DOHH2 (cell line): ENCODE results near the gene MYB.

ENCODE experiments used
- H3F3A ChIP-seq: fragments of 200-600 bp; sonication (generic), shearing (Covaris generic); 2 replicates; pipeline ENCODE4 v1.6.0; 2016; ENCODE audit warnings: antibody characterized with exemption, mild to moderate bottlenecking; ENCODE audit not compliant: control insufficient read depth, insufficient read depth
- H3K27ac ChIP-seq: fragments of 200-600 bp; sonication (generic); 2 replicates; pipeline ENCODE4 v1.5.1; 2014; ENCODE audit warnings: low read depth, mild to moderate bottlenecking, low read length, moderate library complexity
- H3K27me3 ChIP-seq: fragments of 200-600 bp; sonication (generic); 2 replicates; pipeline ENCODE4 v1.6.1; 2014; ENCODE audit warnings: mild to moderate bottlenecking, low read length, mixed read lengths; ENCODE audit not compliant: control insufficient read depth
- H3K36me3 ChIP-seq: fragments of 200-600 bp; sonication (generic); 2 replicates; pipeline ENCODE4 v1.6.1; 2014; ENCODE audit warnings: mild to moderate bottlenecking, low read length, moderate library complexity, mixed read lengths; ENCODE audit not compliant: control insufficient read depth
- H3K4me1 ChIP-seq: fragments of 200-600 bp; sonication (generic); 2 replicates; pipeline ENCODE4 v1.6.1; 2014; ENCODE audit warnings: mild to moderate bottlenecking, low read length, mixed read lengths; ENCODE audit not compliant: control insufficient read depth
- H3K4me2 ChIP-seq: fragments of 200-600 bp; sonication (generic); 2 replicates; pipeline ENCODE4 v1.6.0; 2014; ENCODE audit warnings: mild to moderate bottlenecking, low read length, moderate library complexity
- H3K4me3 ChIP-seq: fragments of 200-600 bp; sonication (generic); 2 replicates; pipeline ENCODE4 v1.5.1; 2014; ENCODE audit warnings: mild to moderate bottlenecking, low read length, mixed read lengths
- H3K79me2 ChIP-seq: fragments of 200-600 bp; sonication (generic); 2 replicates; pipeline ENCODE4 v1.6.1; 2014; ENCODE audit warnings: mild to moderate bottlenecking, low read length, mixed read lengths; ENCODE audit not compliant: control insufficient read depth
- H3K9me2 ChIP-seq: fragments of 200-600 bp; sonication (generic); replicated peaks from 2 replicates; pipeline ENCODE4 v1.6.1; 2014; ENCODE audit warnings: mild to moderate bottlenecking, low read length, mixed read lengths; ENCODE audit not compliant: control insufficient read depth
- H3K9me3 ChIP-seq: fragments of 200-600 bp; sonication (generic); 2 replicates; pipeline ENCODE4 v1.6.1; 2014; ENCODE audit warnings: antibody characterized with exemption, low read length, mixed read lengths; ENCODE audit not compliant: control insufficient read depth, insufficient read depth
- H4K20me1 ChIP-seq: fragments of 200-600 bp; sonication (generic); 2 replicates; pipeline ENCODE4 v1.6.0; 2014; ENCODE audit warnings: low read depth, mild to moderate bottlenecking, antibody characterized with exemption, low read length, moderate library complexity; ENCODE audit not compliant: control insufficient read depth, insufficient read depth
- EZH2phosphoT487 ChIP-seq: fragments of 200-600 bp; sonication (generic); IDR thresholded peaks from 2 replicates; pipeline ENCODE4 v1.6.1; 2017; ENCODE audit warnings: borderline replicate concordance, mild to moderate bottlenecking, antibody characterized with exemption, low read length, moderate library complexity, mixed read lengths
- TF ChIP-seq, protein P1 (sequence below): fragments of 200-600 bp; sonication (generic); IDR thresholded peaks from one replicate; pipeline ENCODE4 v1.5.1; 2014; ENCODE audit warnings: antibody characterized with exemption, mild to moderate bottlenecking, low read depth, low read length; ENCODE audit not compliant: poor library complexity, severe bottlenecking

The MYB gene

DNA sequence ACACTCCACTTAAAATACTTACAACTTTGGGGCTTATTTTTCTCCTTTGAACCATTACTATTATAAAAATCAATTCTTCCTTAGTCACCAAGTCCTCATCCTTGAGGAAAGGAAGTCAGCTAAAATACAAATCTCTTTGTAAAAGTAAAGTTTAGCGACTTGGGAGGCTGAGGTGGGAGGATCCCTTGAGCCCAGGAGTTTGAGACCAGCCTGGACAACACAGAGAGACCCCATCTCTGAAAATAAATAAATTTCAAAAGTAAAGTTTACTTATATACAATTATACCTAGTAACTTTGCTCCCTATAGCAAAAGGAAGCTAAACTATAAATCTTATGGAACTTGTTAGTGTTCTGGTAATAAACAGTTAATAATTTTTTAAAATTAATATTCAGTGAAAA lies 40.4 kb downstream of the MYB start:
- H3K4me1 ChIP-seq = no peaks in the 10 kb centered on the region
- no peaks in the 10 kb centered on the region for H4K20me1 ChIP-seq
- no peaks in the 10 kb centered on the region for H3K9me2 ChIP-seq
- H3K4me3 ChIP-seq = no peak overlapping the region
- H3K36me3 ChIP-seq = peaks cover 29% of the 10 kb centered on the region
- H3K27me3 ChIP-seq = no peaks in the 10 kb centered on the region
- H3K27ac ChIP-seq = no peak overlapping the region
- H3K4me2 ChIP-seq = no peak overlapping the region
- H3K9me3 ChIP-seq = no peaks in the 10 kb centered on the region
- no peaks in the 10 kb centered on the region for H3F3A ChIP-seq
- no peaks in the 10 kb centered on the region for H3K79me2 ChIP-seq
- TF ChIP-seq, protein P1, sequence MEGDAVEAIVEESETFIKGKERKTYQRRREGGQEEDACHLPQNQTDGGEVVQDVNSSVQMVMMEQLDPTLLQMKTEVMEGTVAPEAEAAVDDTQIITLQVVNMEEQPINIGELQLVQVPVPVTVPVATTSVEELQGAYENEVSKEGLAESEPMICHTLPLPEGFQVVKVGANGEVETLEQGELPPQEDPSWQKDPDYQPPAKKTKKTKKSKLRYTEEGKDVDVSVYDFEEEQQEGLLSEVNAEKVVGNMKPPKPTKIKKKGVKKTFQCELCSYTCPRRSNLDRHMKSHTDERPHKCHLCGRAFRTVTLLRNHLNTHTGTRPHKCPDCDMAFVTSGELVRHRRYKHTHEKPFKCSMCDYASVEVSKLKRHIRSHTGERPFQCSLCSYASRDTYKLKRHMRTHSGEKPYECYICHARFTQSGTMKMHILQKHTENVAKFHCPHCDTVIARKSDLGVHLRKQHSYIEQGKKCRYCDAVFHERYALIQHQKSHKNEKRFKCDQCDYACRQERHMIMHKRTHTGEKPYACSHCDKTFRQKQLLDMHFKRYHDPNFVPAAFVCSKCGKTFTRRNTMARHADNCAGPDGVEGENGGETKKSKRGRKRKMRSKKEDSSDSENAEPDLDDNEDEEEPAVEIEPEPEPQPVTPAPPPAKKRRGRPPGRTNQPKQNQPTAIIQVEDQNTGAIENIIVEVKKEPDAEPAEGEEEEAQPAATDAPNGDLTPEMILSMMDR = no peak
- no peak for TF ChIP-seq EZH2phosphoT487

DNA sequence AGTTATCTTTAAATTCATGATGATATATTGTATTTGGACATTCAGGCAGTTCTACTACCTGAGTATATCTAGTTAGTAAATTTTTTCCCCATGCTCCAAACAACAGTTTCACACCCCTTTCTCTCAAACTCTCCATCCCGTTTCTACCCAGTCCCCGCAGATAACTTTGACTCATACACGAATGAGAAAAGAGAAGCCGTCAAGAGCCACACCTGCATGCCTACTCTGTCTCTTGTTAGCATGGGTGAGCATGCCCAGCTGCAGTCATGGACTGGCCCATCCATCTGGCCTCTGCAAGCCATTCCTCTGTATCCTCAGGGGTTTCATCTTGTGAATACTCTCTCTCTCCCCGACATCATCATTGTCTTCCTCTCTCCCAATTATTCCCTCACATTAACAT lies 41.5 kb downstream of the MYB start:
- Histone ChIP-seq H3K4me2 (no peak overlapping the region), H3K9me3 (no peaks in the 10 kb centered on the region)

DNA sequence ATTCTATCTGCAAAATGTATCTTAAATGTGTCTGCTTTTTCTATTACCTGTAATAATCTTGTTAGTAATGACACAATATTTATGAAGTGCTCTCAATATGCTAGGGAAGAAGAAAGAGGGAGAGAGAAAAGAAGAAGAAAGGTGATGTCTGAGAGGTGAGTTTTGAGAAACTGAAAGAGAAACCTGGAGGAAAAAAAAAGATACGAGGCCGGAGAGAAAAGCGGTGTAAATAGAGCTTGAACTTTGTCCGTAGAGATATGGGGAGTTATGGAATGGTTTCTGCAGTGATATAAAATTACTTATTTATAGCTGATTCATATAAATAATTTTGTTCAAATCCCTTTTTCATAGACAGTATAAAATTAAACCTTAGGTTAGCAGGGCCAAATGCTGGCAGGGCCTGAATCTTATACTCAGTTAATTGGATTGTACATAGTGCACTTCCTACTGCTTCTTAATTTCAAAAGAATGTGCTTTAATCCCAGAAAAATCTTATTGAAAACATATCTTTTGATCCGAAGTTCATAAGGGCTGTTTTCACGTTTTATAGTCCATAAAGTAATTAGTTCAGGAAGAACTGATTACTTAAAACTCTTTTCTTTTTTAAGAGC lies 43.0 kb downstream of the MYB start:
- no peak overlapping the region for H3K4me2 ChIP-seq
- H3K36me3 ChIP-seq = peaks cover 12% of the 10 kb centered on the region
- H3K9me2 ChIP-seq = no peaks in the 10 kb centered on the region
- no peaks in the 10 kb centered on the region for H4K20me1 ChIP-seq
- H3K9me3 ChIP-seq = no peaks in the 10 kb centered on the region
- H3K4me3 ChIP-seq = no peak overlapping the region
- H3K4me1 ChIP-seq = no peaks in the 10 kb centered on the region
- no peaks in the 10 kb centered on the region for H3F3A ChIP-seq
- no peak overlapping the region for H3K27ac ChIP-seq
- no peaks in the 10 kb centered on the region for H3K27me3 ChIP-seq
- TF ChIP-seq, protein P1 = no peak
- no peak for TF ChIP-seq EZH2phosphoT487
- H3K79me2 ChIP-seq = no peaks in the 10 kb centered on the region

More for the DNA sequence above, 41.5 kb downstream of the MYB start:
- Histone ChIP-seq H3K27me3 (no peaks in the 10 kb centered on the region), H3K9me2 (no peaks in the 10 kb centered on the region), H3K36me3 (peaks cover 20% of the 10 kb centered on the region), H3K79me2 (no peaks in the 10 kb centered on the region), H4K20me1 (no peaks in the 10 kb centered on the region), H3K4me3 (no peak overlapping the region), H3K27ac (no peak overlapping the region), H3K4me1 (no peaks in the 10 kb centered on the region), H3F3A (no peaks in the 10 kb centered on the region)
- TF ChIP-seq, protein P1 = no peak
- no peak for TF ChIP-seq EZH2phosphoT487
